IPS DF 4.7 (cell line): ENCODE data around the gene WDR53.
"Not testable (repeated sequence)": the region's sequence is repeated elsewhere in the genome, so short reads cannot be mapped to it uniquely, and the experiment has no call there.

ENCODE experiments used
- DNase-seq: peaks from one replicate; pipeline ENCODE4 v3.0.0-alpha.2; 2013; ENCODE audit warnings: low spot score; ENCODE audit errors: extremely low read depth

The WDR53 gene

DNA sequence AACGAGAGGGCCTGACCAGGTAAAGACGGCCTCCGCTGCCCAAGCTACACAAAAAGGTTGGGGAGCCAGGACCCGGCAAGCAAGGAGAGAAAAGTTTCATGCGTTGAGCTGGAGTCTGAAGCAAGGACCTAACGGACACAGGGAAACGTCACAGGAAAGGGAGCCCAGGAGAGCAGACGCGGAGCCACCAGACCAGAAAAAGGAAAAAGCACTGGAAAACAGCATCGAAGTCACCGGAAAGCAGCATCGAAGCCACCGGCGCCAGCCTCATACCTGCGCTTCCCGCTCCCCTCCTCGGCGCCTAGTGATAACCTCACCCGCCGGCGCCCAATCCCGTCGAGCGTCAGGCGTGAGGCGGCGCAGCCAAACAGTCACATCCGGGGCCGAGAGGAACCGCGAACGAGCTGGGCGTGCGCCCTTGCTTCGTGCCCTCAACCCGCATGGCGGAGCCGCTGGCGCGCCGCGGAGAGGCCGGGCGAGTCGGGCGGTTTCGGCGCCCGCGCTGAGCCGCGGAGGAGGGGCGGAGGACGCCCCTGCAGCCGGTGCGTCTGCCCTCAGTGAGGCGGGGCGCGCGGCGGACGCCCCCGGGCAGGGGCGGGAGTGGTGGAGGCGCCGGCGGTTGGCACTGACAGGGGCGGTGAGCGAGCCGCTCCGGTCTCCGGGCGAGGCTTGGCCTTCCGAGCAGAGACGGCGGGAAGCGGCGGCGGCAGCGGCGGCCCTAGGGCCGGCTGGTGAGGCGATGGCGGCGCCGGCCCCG, at the start of gene WDR53, which contains the start of gene FBXO45:
TSS of gene WDR53 (minus strand) at position 309 of the 757 bp plus-strand sequence. CDS start 7,079 bp downstream, outside the sequence.
TSS of gene FBXO45 (plus strand) at position 415 of the 757 bp plus-strand sequence. CDS start at position 740, 325 bp downstream.
- DNase-seq, result peak; percentile 75

DNA sequence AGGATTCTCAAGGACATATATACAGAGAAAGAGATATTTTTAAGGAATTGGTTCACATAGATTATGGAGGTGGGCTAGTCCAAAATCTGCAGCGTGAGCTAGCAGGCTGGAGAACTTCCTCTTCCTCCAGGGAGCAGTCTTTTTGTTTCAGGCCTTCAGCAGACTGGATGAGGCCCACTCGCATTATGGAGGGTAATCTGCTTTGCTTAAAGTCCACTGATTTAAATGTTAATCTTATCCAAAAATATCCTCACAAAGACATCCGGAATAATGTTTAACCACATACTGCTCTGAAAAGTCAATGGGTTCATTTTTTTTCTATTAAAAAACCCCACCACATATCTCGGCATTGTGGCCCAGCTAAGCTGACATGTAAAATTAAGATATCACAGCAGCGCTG, 48.9 kb upstream of the WDR53 start:
- DNase-seq, result no peak

DNA sequence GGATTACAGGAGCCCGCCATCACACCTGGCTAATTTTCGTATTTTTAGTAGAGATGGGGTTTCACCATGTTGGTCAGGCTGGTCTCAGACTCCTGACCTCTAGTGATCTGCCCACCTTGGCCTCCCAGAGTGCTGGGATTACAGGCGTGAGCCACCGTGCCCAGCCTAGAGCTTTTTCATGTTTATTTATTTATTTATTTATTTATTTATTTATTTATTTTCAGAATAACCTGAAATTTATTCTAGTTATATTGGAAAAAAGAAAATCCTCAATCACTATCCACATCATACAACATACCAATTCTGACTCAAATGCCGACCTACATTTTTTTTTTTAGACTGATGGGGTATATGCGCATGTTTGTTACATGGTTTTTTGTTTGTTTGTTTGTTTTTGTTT, 46.9 kb upstream of the WDR53 start:
- not testable (repeated sequence) for DNase-seq

DNA sequence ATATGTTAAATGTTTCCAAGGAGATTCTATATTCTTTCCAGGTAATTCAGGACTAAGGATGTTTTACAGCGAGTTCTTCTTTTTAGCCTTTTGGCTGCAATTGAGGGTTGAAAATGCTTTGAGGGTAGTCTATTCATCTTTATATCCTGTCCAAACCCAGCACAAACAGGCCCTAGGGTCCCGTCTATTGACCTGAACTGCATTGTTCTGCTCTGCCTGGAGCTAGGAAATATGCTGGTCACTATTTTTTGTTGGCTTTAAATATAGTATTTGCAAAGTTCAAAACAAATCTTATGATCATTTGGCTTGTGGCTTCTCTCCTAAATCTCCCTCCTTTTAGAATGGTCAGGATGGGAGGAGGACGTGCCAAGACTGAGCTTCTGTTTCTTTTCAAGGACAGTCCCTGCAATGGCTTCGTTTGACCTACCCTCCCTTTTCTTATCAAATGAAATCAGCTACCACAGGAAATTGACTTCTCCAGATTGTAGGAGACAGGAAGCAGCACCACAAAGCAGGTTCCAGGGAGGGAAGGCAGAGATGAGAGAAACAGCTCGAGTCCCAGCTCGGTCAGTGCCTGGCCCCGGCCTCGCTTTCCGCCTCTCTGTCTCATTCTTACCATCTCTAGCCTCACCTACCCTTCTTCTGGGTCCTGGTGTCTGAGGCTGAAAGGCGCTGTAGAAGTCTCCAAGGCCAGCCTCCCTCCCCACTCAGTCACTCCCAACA, 43.6 kb upstream of the WDR53 start:
- DNase-seq, result no peak

DNA sequence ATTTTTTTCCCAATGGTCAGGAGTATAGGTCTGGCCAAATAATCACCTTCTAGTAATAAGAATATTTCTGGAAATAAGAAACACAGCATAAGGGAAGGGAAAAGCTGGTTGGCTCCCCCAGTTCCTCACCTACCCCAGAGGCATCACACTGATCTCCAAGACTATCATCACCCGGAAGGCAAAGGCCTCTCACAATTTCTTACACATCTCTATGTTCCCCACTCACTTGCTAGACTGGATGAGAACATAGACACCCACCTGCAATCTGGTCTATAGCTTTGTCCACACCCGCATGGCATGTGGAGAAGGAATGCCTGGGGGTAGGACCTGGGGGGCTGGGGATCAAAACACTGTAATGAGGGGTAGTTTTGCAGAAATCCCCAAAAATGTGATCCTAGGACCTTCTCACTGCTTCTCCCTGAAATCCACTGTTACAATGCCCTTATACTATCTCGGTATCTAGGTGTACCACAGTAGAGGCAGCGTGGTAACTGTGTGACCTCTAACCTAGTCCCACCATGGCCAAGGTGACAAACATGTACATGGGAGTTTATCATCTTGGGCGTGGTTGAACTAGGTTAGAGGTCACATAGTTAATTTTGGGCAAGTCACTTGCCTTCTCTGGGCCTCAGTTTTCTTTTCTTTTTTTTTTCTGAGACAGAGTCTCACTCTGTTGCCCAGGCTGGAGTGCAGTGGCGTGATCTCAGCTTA, 41.6 kb upstream of the WDR53 start:
- no peak for DNase-seq

DNA sequence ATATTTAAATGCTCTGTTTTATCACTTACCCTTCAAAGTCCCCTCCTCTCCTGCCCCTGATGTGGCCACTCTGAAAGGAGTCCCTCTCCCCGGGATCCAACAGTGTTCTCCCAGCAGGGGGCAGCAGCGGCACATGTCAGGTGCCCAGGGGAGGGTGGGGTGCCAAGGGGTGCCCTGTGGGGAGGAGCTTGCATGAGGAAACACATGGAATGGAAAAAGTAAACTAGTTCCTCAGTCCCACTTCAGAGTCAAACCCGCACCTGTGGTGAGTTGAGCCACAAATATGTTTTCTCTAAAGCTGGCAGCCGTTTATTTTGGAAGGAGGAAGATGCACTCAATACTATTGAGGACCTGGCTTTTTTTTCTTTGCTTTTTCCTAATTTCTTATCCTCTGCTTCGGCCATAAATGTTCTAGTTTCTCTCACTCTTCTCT, 41.0 kb upstream of the WDR53 start:
- peak; percentile 58 for DNase-seq

DNA sequence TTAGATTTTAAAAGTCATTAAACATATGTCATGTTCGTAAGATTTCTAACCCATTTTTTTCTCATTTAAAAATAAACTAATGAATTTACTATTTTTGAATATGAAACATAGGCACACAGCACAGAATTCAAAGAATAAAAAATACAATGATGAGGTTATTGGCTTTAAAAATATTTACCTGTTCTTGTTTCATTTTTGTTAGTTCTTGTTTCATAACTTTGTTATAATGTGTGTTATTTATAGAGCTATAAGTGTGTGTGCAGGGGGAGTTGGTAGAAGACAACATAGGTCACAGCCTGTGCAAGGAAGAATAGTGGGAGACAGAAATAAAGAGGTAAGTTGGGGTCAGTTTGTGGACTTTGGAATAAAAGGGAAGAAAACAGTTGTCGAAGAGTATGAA, 40.3 kb upstream of the WDR53 start:
- no peak for DNase-seq

DNA sequence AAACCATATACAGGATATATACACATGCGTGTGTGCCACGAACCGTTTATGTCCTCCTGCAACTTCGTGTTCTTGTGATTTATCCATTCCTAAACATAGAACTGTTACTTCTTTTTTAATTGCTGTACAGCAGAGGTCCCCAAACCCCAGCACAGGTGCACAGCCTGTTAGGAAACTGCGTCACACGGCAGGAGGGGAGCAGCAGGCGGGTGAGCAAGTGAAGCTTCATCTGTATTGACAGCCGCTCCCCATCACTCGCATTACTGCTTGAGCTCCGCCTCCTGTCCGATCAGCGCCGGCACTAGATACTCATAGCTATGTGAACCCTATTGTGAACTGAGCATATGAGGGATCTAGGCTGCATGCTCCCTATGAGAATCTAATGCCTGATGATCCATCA, 36.2 kb upstream of the WDR53 start:
- no peak for DNase-seq

DNA sequence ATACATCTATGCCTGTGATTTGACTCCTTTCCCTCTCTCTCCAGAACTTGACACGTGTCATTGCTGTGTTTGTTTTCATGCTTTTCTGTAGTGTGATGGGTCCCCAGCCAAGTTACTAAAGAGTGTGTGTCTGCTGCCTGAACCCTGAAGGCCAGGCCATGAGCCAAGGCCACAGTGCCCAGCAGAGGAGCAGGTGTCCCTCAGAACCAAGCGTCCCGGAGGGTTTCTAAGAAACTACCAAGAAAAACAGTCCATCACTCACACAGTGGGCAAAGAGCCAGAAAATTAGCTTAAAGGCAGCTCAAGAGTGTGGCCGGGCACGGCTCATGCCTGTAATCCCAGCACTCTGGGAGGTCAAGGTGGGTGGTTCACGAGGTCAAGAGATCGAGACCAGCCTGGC, 35.3 kb upstream of the WDR53 start:
- no peak for DNase-seq

DNA sequence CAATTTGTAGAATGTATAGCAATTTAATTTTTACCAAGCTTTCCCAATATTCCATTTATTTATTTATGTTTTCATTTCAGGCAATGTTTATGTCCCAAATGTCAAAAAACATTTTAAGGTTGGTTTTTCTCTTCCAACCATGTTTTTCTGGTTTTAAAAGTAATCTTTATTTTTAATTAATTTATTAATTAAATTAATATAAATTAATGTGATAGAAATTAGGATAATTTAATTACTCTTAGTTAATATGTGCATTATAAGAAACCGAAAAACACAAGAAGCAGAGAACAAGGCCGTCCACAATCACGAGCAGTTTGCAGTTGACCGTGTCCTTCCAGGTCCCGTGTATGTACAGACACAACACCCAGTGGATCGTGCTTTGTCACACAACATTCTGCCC, 34.3 kb upstream of the WDR53 start:
- DNase-seq, result no peak

DNA sequence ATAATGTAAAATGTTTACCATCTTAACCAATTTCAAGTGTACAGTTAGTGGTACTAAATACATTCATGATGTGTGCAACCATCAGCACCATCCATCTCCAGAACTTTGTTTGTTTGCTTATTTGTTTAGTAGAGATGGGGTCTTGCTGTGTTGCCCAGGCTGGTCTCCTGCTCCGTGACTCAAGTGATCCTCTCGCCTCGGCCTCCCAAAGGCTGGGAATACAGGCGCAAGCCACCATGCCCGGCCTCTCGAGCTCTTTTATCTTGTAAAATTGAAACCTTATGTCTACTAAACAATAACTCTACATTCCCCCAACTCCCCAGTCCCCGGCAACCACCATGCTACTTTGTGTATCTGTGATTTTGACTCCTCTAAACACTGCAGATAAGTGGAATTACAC, 32.0 kb upstream of the WDR53 start:
- DNase-seq, result no peak

DNA sequence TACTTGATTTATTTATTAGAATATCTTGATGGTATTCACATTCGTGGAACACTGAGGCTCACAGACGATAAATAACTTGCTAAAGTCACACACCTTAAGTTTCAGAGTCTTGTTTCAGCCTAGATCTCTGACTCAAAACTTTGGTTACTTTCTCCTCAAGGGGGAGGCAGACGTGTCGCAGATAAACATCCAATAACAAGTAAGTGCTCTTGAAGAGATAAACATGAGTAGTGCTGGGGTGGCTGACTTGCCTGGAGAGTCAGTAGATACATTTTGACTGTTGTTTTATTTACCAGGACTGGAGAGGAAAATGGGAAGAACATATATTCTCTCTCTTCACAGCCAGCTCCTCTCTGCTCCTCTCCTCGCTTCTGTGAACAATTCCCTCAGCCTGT, 31.4 kb upstream of the WDR53 start:
- no peak for DNase-seq

DNA sequence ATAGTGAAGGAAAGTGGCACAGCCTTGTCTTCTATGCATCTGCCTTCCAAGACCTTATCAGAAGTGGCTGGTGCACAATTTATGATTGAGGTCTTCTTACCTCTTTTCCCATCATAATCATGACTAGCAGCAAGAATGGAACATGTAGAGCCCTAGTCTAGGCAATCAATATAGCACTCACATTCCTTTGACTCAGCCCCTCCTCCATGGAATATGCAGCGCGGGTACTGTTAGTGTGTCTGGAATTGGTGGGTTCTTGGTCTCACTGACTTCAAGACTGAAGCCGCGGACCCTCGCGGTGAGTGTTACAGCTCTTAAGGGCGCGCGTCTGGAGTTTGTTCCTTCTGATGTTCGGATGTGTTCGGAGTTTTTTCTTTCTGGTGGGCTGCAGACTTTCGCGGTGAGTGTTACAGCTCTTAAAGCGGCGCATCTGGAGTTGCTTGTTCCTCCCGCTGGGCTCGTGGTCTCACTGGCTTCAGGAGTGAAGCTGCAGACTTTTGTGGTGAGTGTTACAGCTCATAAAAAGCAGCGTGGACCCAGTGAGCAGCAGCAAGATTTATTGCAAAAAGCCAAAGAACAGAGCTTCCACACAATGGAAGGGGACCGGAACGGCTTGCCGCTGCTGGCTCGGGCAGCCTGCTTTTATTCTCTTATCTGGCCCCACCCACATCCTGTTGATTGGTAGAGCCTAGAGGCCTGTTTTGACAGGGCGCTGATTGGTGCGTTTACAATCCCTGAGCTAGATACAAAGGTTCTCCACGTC, 29.8 kb upstream of the WDR53 start:
- not testable (repeated sequence) for DNase-seq

DNA sequence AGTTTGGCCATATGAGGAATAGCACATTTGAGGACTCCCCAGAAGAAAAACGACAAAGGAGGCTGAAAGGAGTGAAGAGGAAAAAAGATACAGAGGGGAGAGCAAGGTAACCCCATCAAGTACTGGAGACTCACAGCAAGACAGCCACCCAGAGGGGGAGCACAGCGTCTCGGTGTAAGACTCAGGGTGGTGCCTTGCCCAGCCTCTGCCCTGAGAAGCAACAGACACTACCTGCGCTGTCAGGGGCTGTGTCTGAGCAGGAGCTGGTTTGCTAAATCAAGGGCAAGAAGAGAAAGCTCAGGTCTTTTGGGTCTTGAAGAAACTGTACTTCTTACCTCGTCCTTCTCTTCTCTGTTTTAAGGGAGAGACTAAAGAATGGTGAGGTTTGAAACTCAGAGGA, 28.0 kb upstream of the WDR53 start:
- no peak for DNase-seq

DNA sequence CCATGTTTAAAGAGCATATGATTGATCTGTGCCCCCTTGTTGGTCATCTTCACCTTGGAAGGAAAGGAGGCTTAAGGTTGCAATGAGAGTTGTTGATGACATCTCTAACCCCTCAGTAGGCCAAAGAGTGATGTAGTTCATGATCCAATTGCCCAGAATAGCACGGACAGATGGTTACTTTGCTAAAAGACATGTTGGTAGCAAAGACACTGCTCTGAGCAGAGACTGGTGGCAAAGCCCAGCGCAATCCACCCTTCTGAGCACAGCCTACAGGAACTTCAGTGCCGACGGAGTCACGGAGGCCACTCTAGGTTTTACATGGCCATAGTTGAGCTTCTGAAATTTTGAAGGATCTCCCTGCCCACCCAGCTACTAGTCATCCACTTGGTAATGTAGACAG, 21.9 kb upstream of the WDR53 start:
- DNase-seq, result no peak

DNA sequence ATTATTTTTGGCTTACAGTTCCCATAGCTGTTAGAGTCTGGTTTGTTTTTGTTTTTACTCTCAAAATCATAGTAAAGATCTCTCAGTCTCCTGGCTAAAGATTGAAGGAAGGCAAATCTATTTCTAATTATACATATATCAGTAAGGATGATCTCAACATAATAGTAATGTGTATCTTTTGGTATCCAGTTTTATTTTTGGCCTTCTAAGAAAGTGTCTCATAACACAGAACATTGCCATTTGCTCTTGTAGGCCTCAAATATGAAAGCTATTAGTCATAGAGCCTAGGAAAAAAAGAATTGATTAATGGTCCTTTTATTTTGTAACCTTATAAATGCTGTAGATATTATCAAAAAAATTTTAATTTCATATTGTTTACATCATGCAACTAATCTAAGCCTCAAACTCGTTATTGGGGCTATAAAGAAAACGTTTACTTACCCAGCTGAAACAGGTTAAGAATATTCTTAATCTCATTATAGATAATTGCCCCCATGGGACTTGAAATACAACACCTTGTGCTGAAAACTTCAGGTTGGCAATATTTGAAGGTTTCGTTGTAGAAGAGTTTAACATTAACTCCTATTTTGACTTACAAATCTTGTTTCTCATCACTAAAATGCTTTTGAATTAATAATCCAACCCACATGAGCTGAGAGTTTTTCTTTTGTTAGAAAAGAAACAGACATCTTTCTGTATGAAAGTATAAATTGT, 16.8 kb upstream of the WDR53 start:
- no peak for DNase-seq

DNA sequence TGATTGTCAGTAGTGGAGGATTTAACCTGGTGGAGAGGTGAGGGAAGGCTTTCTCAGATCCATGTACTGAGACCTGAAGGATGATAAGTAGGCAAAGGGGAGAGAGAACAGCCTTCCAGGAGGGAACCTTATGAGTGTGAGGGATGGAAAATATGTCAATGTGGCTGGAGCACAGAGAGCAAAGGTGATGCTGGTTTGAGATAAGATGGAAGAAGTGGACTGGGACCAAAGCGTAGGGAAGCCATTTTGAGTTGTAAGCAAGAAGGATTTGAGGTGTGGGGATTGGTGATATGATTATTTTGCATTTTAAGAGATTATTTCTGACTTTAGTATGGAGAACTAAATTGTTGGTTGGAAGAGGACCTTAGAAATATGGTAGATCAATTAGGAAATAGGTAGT, 4.0 kb upstream of the WDR53 start:
- no peak for DNase-seq

DNA sequence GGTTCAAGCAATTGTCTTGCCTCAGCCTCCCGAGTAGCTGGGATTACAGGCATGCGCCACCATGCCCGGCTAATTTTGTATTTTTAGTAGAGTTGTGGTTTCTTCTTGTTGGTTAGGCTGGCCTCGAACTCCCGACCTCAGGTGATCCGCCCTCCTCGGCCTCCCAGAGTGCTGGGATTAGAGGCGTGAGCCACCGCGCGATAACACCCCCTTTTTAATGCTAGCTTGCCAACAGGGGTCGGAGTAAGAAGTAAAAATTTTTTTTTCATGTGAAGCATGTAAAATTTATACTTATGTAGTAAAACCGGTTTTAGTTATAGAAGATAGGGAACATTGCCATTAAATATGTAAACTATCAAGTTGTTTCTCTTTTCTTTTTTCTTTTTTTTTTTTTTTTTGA, 2.0 kb upstream of the WDR53 start:
- DNase-seq, result not testable (repeated sequence)

DNA sequence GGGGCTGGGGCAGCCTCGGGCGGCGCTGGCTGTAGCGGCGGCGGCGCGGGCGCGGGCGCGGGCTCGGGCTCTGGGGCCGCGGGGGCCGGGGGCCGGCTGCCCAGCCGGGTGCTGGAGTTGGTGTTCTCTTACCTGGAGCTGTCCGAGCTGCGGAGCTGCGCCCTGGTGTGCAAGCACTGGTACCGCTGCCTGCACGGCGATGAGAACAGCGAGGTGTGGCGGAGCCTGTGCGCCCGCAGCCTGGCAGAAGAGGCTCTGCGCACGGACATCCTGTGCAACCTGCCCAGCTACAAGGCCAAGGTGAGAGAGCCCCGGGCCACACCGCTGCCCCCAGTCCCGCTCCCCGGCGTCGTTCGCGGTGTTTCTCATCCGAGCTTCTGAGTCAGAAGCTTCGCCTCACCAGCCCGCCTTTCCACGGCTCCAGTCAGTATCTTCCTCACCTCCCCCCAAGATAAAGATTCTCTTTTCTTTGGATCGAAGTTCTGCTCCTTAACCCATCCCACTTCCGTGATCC, 706 bp upstream of the WDR53 start:
- DNase-seq, result no peak

DNA sequence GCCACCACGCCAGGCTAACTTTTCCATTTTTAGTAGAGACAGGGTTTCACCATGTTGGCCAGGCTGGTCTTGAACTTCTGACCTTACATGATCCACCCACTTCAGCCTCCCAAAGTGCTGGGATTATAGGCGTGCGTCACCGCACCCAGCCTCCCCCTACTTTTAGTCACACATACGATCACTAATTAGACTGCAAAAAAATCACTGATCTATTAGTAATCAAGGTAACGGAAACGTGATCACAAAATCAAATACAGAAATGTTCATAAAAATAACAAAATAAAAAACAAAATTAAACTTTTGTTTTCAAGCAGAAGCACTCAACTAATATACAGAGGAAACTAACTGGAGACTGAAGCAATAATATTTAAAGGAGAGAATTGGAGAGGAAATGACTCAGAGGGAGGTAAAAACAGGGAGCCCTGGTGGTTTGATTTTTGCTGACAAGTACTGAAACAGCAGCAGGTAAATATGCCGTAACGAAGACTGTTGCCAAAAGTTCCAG, 4.6 kb downstream of the WDR53 start:
- no peak for DNase-seq
